GM21381 (cell line): ENCODE results near the gene TMPRSS3.

Source experiments
- ATAC-seq: cut with Tn5 transposase; IDR thresholded peaks from one replicate; pipeline ENCODE4 v1.9.1; 2021; ENCODE audit warnings: mild to moderate bottlenecking, moderate library complexity; ENCODE audit not compliant: unreplicated experiment

The TMPRSS3 gene

GRCh38 chr21:42429021-42429420, 33.2 kb upstream of the TMPRSS3 start:
- no peak for ATAC-seq

DNA sequence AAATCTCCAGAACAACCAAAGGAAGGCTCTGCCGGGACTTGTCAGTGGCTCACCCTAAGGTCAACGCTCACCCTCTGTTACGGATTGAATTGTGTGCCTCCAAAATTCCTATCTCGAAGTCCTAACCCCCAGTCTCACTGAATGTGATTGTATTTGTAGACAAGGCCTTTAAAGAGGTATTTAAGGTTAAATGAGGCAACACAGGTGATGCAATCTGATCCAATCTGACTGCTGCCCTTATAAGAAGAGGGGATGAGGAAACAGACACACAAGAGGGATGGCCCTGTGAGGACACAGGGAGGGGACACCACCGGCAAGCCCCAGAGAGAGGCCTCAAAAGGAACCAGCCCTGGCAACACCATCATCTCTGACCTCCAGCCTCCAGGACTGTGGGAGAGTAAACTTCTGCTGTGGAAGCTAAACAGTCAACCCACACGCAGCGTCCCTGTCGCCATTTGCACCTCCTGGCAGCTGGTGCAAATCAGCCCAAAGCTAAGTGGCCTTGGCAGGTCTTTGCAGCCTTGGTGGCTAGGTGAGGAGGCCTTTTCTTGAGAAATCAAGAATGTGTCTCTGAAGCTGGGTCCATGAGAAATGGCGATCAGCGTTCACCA, 32.1 kb upstream of the TMPRSS3 start:
- ATAC-seq: no peak

DNA sequence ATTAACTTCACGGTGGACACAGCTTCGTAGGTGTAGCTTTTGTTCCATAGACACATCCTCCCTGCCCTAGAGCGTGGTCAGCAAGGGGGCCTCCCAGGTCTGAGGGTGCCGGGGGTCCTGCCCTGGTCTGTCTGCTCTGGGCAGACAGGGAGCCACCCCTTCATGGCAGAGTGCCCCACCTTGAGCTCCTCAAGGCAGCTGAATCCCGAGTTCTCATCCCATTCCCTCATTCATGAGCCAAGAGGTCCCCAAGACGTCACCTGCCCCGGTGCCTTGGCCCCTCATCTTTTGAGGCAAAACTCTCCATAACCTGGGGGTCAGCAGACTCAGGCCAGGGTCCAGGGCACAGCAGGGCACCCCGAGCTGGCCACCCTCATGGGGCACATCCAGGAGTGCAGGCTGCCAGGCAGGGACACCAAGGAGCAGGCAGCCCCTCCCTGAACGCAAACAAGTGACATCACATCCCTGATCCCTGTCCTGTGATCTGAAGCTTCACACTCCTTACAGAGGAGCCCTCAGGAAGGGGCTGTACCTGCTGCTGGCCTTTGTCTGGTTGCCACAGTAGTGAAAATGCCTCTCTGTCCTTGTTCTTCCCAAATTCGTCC, 31.1 kb upstream of the TMPRSS3 start:
- no peak for ATAC-seq

- no peak for ATAC-seq
Observed at GRCh38 chr21:42426424-42426823, 30.6 kb upstream of the TMPRSS3 start.

DNA sequence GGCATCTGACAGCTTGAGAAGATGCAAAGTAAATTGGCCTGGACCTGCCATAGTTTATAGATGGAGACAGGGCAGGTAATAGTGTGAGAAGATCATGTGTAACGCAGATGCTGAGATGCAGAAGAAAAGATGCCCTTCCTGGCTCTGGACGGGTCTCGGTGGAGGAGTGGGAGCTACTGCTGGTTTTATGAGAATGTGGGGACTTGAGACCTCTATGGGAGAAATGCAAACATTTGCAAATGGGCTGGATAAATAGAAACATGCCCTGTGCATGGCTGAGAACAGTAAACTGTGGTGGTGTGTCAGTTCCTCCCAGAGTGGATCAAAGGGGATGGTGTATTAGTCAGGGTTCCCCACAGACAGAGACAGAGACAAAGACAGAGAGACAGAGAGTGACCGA, 29.7 kb upstream of the TMPRSS3 start:
- peak; percentile 28 for ATAC-seq

DNA sequence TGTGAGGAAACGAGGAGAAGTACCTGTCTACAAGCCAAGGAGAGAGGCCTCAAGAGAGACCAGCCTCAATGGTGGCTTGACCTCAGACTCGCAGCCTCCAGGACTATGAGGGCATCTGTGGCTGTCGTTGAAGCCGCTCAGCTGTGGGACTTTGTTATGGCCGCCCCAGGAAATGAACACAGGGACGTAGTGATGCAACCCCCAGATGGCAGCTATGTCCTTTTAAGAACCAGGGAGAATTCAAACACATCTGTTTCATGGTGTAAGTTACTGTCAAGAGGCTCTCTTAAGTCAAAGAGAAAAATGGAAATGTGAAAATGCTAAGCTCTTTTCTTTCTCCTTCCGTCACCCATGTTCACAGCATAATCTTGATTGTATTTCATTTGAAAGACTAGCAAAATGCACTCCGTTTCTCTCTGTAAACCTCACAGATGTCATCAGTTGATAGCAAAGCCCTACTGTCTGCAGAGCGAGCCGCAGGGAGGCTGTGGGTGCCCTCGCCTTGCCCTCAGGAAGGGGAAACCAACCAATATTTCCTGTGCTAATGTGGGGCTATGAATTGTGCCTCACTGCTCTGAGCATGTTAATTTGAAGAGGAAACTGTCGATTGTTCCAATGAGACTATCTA, 29.2 kb upstream of the TMPRSS3 start:
- peak; percentile 58 for ATAC-seq

DNA sequence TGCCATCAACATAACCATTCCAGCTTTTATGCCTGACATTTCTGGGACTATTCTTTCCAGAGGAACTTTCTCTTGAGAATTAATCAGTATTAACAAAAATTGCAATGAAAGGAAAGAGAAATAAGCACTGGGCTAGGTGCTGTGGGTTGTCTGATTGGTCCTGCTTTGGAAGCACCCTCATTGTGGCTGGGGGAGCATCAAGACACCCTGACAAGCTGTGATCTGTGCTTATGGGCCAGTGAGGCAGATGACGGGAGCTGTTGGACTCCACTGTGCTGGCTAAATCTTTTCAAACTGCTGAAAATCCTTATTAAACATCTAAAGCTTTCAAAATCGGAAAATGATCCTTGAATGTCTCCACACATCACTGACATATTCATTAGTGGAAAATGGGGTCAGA, 27.8 kb upstream of the TMPRSS3 start:
- ATAC-seq: no peak

GRCh38 chr21:42423197-42423675, 27.4 kb upstream of the TMPRSS3 start:
- ATAC-seq: no peak

DNA sequence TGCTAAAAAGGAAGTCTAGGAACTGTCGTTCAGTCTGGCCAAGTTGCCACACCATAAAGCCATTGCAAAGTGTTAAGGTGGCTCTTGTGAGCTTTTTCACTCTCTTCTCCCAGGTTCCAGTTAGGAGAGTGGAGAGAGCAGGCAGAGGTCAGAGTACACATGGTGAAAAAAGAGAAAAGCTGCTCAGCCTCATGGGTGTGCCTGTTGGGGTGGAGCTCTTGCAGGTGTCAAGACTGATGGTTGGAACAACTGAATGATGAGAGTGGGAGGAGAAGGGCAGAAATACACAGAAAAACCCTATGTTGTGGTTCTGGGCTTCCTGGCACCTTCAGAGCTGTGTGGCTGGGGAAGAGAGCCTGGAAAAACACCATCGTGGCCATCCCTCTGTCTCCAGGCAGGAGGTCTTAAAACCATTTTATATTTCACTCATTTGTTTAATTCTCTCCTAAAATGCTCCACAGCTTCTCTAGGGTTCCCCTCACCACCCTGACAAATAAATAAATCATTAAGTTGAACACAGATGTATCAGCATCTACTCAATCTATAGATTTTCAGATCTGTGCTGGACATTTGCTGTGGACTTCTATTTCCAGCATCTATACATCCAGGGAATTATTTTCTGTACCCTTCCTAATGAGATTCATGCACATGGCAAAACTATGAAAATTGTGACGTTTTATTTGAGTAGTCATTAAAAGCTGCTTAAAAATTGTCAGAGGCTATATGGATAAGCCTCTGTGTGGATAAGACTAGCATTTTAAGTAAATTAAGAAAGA, 25.4 kb upstream of the TMPRSS3 start:
- ATAC-seq: no peak

- no peak for ATAC-seq
Observed at GRCh38 chr21:42419845-42420244, 24.0 kb upstream of the TMPRSS3 start.

DNA sequence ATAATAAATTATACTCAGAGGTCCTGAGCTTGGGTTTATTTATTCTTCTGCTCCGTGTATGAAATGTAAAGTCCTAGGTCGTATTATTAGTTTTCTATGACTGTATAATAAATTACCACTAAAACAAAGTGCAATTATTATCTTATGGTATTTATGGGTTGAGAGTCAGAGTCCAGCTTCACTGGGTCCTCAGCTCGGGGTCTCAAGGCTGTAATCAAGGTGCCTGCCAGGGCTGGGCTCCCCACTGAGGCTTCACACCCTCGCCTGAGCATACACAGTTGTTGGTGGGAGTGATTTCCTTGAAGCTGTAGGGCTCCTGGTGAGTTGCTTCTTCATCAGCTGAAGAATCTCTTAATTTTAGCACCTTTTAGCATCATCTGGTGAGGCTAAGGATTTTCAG, 23.0 kb upstream of the TMPRSS3 start:
- no peak for ATAC-seq

DNA sequence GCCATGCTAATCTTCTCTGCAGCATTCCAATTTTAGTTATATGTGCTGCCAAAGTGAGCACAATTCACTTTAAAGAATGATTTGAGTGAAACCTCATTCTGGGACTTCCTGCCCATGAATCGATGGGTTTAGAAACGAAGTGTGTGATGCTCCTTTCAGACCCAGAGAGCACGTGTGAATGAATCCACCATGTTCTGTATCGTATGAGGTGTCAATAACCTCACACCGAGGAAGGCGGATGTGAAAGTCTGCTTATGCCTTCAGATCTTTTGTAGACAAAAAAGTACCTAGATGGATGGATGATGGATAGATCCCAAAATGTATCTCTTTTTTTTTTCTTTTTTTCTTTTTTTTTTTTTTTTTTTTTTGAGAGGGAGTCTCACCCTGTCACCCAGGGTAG, 21.7 kb upstream of the TMPRSS3 start:
- ATAC-seq: no peak

DNA sequence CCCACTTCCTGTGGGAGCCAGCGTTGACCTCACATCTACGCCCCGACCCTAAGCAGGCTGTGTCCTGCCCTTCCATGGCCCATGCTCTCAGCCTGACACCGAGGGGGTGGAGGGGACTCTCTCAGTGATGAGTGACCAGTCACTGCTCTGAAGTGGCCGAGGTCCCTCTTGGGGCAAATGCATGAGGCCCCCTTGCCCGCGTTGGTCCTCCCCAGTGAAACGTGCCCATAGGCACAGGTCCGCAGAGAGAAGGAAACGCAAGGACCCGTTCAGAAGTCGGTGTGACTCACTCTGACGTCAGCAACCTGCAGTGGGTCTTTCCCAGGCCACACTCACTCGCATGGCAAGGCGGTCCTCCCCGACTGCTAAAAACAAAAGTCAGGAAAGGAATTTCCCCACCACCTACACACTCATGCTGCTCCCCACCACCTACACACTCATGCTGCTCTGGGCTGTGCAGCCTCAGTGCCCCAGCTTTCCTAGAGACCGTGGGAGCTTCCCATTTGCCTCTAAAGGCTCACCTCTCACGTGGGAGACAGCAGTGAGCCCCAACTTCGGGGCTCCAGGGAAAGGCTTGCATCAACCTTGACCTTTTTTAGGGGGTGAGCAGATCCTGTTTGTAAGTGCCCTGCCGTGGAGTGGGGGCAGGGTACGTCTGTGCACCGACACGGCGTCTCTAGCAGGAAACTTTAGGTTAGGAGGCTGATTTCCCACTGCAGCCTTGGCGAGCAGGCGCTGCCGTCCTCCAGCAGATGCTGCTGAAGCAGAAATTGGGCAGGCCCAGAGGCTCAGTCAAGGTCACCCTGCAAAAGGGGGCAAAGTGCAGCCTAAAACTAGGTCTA, 19.3 kb upstream of the TMPRSS3 start:
- peak; percentile 71 for ATAC-seq

DNA sequence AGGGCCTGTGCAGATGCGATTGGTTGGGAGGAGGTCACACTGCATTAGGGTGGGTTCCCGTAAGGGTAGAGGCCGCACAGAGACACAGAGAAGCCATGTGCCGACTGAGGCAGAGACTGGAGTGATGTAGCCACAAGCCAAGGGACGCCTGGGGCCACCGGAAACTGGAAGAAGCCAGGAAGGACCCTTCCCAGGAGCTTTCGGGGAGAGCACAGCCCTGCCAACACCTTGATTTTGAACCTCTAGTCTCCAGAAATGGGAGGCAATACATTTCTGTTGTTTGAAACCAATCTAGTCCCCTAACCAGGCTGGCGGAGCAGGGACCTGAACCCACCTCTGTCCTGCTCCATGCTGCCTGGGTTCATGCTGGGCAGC, 18.7 kb upstream of the TMPRSS3 start:
- no peak for ATAC-seq

DNA sequence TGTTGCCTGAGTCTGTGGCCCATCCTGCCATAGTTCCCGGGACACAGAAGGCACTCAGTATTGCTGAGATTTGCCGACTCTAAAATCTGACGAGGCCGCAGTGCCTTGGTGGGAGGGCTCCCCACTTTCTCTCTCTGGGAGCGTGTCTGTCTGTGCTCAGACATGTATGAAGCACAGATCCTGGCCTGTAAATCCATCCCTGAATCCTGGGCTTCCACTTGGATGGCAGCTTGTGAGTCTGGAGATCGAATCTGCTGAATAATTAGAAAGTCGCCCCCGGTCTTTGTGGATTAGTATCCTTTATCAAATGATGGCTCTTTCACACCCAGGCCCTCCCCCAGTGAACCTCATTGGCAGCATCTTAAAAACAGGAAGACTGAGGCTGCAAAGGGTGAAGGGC, 18.2 kb upstream of the TMPRSS3 start:
- no peak for ATAC-seq

- no peak for ATAC-seq
Observed at GRCh38 chr21:42413500-42413899, 17.6 kb upstream of the TMPRSS3 start.

- no peak for ATAC-seq
Observed at GRCh38 chr21:42413093-42413492, 17.2 kb upstream of the TMPRSS3 start.

DNA sequence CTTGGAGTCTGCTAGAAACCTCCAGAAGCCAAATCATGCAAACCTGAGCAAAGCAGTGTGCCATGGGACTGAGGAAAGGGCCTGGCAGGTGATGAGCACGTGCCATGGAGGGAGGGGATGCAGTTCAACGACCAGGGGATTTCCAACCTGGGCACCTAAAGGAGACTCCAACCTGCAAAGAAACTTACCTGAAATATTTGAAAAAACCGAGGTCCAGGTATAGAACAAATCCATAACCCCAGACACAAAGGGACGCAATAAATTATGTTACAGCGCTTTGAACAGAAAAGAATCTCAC, 16.7 kb upstream of the TMPRSS3 start:
- no peak for ATAC-seq

GRCh38 chr21:42411891-42412635, 16.2 kb upstream of the TMPRSS3 start:
- ATAC-seq: no peak

DNA sequence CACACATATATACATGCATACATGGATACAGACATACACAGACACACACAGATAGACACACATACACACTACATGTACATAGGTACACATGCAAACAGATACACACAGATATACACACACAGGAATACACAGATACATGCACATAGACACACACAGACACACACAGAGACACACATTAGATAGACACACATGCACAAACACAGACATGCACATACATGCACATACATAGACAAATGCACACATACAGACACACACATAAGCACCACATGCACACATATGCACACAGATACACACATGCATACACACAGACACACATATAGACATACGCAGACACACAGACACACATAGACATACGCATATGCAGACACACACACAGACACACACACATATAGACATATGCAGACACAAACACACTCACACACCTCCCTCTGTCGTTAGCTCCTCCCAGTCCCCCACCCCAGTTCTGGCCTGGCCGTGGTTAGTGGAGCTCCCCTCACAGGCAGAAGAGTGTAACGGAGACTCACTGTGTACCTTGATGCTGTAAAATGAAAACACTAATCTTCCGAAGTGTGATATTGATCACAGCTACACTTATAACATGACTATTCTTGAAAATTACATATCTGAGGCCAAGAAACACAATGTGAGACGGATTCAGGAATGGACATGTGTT, 15.5 kb upstream of the TMPRSS3 start:
- ATAC-seq: no peak
